ENCODE results near the gene FAM170B. TPM values are rescaled to one million over a fixed set of nuclear protein-coding genes. Genes with fewer than 3 reads are reported as not detected.

FAM170B gene
- total and polyA plus RNA-seq, 9 of the 15 experiments (the other 6 are each of a cell fraction or from before 2014, with no cell fraction given) = 0.11 to 0.21 TPM; not detected in 7

- TF ChIP-seq FOXO4 (CRISPR knock-in tag; IDR thresholded peaks at IDR 0.05) (no peak), KDM1A (IDR thresholded peaks at IDR 0.05) (0 out of 4 replicates have a peak, but pooled peaks of 1 of the 2 experiments have one; percentile 11), CCNT2 (IDR thresholded peaks at IDR 0.05; ENCODE audit: borderline replicate concordance, extremely low read depth, insufficient read length, low read depth, low read length) (peak; percentile 55), ZBTB8A (IDR thresholded peaks at IDR 0.05; ENCODE audit: partially characterized antibody) (no peak), CHCHD3 (CRISPR knock-in tag; IDR thresholded peaks at IDR 0.05) (no peak), ZNF668 (CRISPR knock-in tag; IDR thresholded peaks at IDR 0.05) (peak; percentile 39; the same call in 1 of the 2 replicates), HNRNPL (IDR thresholded peaks at IDR 0.05; ENCODE audit: low read depth, low read length) (peak; percentile 76; the same call in 1 of the 2 replicates), ZNF764 (CRISPR knock-in tag; IDR thresholded peaks at IDR 0.05; ENCODE audit: low read depth) (no peak), NFIC (IDR thresholded peaks at IDR 0.05) (peak; percentile 32; the same call in 1 of the 2 replicates), MYC (IDR thresholded peaks at IDR 0.05; ENCODE audit: low read depth, low read length) (peak; percentile 72), MYC (CRISPR knock-in tag; IDR thresholded peaks at IDR 0.05; ENCODE audit: borderline replicate concordance, low read depth) (no peak), POLR3A (IDR thresholded peaks at IDR 0.05; ENCODE audit: borderline replicate concordance, extremely low read depth, insufficient read depth, insufficient read length) (no peak), PML (IDR thresholded peaks at IDR 0.05; ENCODE audit: low read length) (peak; percentile 81), FUS (optimal IDR thresholded peaks at IDR 0.05; ENCODE audit: low read depth, low read length) (no peak), C11orf30 (IDR thresholded peaks at IDR 0.05; ENCODE audit: low read depth) (peak; percentile 73), SMARCA5 (IDR thresholded peaks at IDR 0.05) (no peak), DMBX1 (CRISPR knock-in tag; IDR thresholded peaks at IDR 0.05; ENCODE audit: borderline replicate concordance) (0 out of 2 replicates have a peak, but pooled peaks have one; percentile 40), CC2D1A (IDR thresholded peaks at IDR 0.05) (peak; percentile 37; the same call in 1 of the 2 replicates), MAFK (IDR thresholded peaks at IDR 0.05; ENCODE audit: low read length) (peak; percentile 69)
Observed at GRCh38 chr10:49161411-49161997, 27.7 kb upstream of the FAM170B start (continued).

Measured in K562 (cell line).